B cell (primary cell): ENCODE measurements around the gene PFDN1. TPM values are rescaled to one million over a fixed set of nuclear protein-coding genes. Genes with fewer than 3 reads are reported as not detected.

Experiments
- ATAC-seq: fragments of 200-7000 bp; cut with Tn5 transposase; one replicate; pipeline ENCODE4 v1.10.0; 2021; ENCODE audit warnings: low read depth, mild to moderate bottlenecking, moderate number of reproducible peaks, moderate library complexity
- CTCF ChIA-PET: fragments of 350-600 bp; sonication (Branson Sonifier 250); formaldehyde crosslinking; loops from one replicate; lab custom pipeline; 2021; ENCODE audit warnings: antibody characterized with exemption, inconsistent platforms; lab: Charles Lee
- POLR2A ChIA-PET: fragments of 350-600 bp; sonication (Branson Sonifier 250); formaldehyde crosslinking; loops from one replicate; lab custom pipeline; 2021; ENCODE audit warnings: antibody characterized with exemption; lab: Charles Lee
- DNase-seq: peaks from one replicate; pipeline ENCODE4 v3.0.0; 2013
- H2AFZ ChIP-seq: 2 replicates; pipeline ENCODE4 v1.6.1; 2012; ENCODE audit warnings: mild to moderate bottlenecking, low read depth, low read length; ENCODE audit not compliant: insufficient read depth, poor library complexity, severe bottlenecking
- H3K27ac ChIP-seq, 2 donors: 1 replicate in 1 of 2; 2 replicates in 1 of 2; pipeline ENCODE4 v1.5.1; 2012 to 2013; ENCODE audit warnings: low read length in 2 of 2, mild to moderate bottlenecking in 2 of 2, moderate library complexity in 1 of 2
- H3K27me3 ChIP-seq, 4 experiments: fragments of 200-600 bp in 1 of 4; sonication (generic) in 1 of 4; replicated peaks in 1 of 4; 1 replicate in 2 of 4; 2 replicates in 2 of 4; pipeline versions ENCODE4 v1.6.1 to v1.7.0; 2013 to 2016; ENCODE audit warnings: low read length in 3 of 4, mild to moderate bottlenecking in 2 of 4, mixed read lengths in 1 of 4, moderate library complexity in 1 of 4; ENCODE audit not compliant: insufficient read depth in 4 of 4, control insufficient read depth in 3 of 4; ENCODE audit errors: control extremely low read depth in 1 of 4
- H3K36me3 ChIP-seq, 2 experiments: replicated peaks in 1 of 2; 1 replicate in 1 of 2; 2 replicates in 1 of 2; pipeline versions ENCODE4 v1.6.1 to v1.7.1; 2013; ENCODE audit warnings: low read length in 1 of 2; ENCODE audit not compliant: insufficient read depth in 2 of 2, control insufficient read depth in 1 of 2; ENCODE audit errors: control extremely low read depth in 1 of 2, extremely low read depth in 1 of 2
- H3K4me1 ChIP-seq, 2 donors: fragments of 200-600 bp in 1 of 2; sonication (generic) in 1 of 2; 1 replicate in 1 of 2; 2 replicates in 1 of 2; pipeline versions ENCODE4 v1.5.1 to v1.6.1; 2013 to 2017; ENCODE audit warnings: low read length in 2 of 2; ENCODE audit not compliant: control insufficient read depth in 2 of 2, insufficient read depth in 2 of 2
- H3K4me2 ChIP-seq: replicated peaks from 2 replicates; pipeline ENCODE3; 2012; ENCODE audit warnings: mild to moderate bottlenecking, low read depth, low read length; ENCODE audit not compliant: poor library complexity, severe bottlenecking
- H3K4me3 ChIP-seq, 5 experiments: fragments of 200-600 bp in 1 of 5; sonication (generic) in 1 of 5; 1 replicate in 3 of 5; 2 replicates in 2 of 5; pipeline versions ENCODE4 v1.5.1 to v1.7.0; 2011 to 2016; ENCODE audit warnings: low read length in 4 of 5, mild to moderate bottlenecking in 4 of 5, low read depth in 2 of 5, control low read depth in 1 of 5, moderate library complexity in 1 of 5; ENCODE audit not compliant: insufficient read depth in 1 of 5; ENCODE audit errors: control extremely low read depth in 1 of 5, extremely low read depth in 1 of 5
- H3K79me2 ChIP-seq: fragments of 200-600 bp; sonication (generic); one replicate; pipeline ENCODE4 v1.6.0; 2016; ENCODE audit warnings: low read length; ENCODE audit not compliant: control insufficient read depth, insufficient read depth
- H3K9ac ChIP-seq: fragments of 200-600 bp; sonication (generic); 2 replicates; pipeline ENCODE4 v1.6.1; 2017; ENCODE audit warnings: mild to moderate bottlenecking, low read length, moderate library complexity
- H3K9me3 ChIP-seq, 3 donors: one replicate each; pipeline versions ENCODE4 v1.6.1 to v1.7.1; 2013; ENCODE audit warnings: low read length in 2 of 3; ENCODE audit not compliant: control insufficient read depth in 2 of 3, insufficient read depth in 1 of 3; ENCODE audit errors: control extremely low read depth in 1 of 3
- H4K20me1 ChIP-seq: 2 replicates; pipeline ENCODE4 v1.6.0; 2012; ENCODE audit warnings: mild to moderate bottlenecking, low read length; ENCODE audit not compliant: insufficient read depth, control insufficient read depth, poor library complexity, severe bottlenecking
- H3K27ac Mint-ChIP-seq: one replicate; pipeline ENCODE4 v1.8.0; 2021; ENCODE audit warnings: mixed read lengths
- H3K27me3 Mint-ChIP-seq: one replicate; pipeline ENCODE4 v1.8.0; 2021; ENCODE audit warnings: mixed read lengths
- H3K4me1 Mint-ChIP-seq: one replicate; pipeline ENCODE4 v1.8.0; 2021; ENCODE audit warnings: mixed read lengths
- H3K4me3 Mint-ChIP-seq: one replicate; pipeline ENCODE4 v1.8.0; 2021; ENCODE audit warnings: mixed read lengths
- H3K9me3 Mint-ChIP-seq: one replicate; pipeline ENCODE4 v1.8.0; 2022; ENCODE audit warnings: mixed read lengths; ENCODE audit not compliant: insufficient read depth
- CTCF ChIP-seq: fragments of 200-600 bp; IDR thresholded peaks from one replicate; pipeline ENCODE4 v1.8.0; 2022; ENCODE audit warnings: antibody characterized with exemption, mild to moderate bottlenecking
- EZH2 ChIP-seq: IDR thresholded peaks from 2 replicates; pipeline ENCODE4 v1.6.1; 2012; ENCODE audit warnings: borderline replicate concordance, low read depth, mild to moderate bottlenecking, moderate library complexity, low read length; ENCODE audit not compliant: insufficient read depth, poor library complexity, severe bottlenecking
- WGBS: methylation state at CpG from one replicate; pipeline ENCODE4 v1.1.5; 2013; ENCODE audit warnings: missing lambda C conversion rate; ENCODE audit not compliant: insufficient coverage; 5-methylcytosine and 5-hydroxymethylcytosine counted together
- intact Hi-C: fragments of 100-400 bp; cut with micrococcal nuclease; formaldehyde crosslinking; loops from one replicate; pipeline ENCODE4 v1.10.0; 2022
- polyA plus RNA-seq: library from polyadenylated mRNA; depleted of rRNA; stranded (reverse); fragments of >200 nt; gene quantifications from 2 replicates; pipeline ENCODE4 v1.2.3, GENCODE V29; 2012
- total RNA-seq, 2 donors: library from RNA; stranded (reverse); fragments of 120-200 nt in 1 of 2; gene quantifications; 1 replicate in 1 of 2; 2 replicates in 1 of 2; pipeline versions ENCODE4 v1.2.3 to v1.2.4, GENCODE V29; 2013 to 2022

Gene PFDN1
- total and polyA plus RNA-seq, 2 donors (not counting 1 experiment from before 2014, with no cell fraction given), result 30.3 to 31.2 TPM

GRCh38 chr5:140324041-140324600, 21.2 kb upstream of the PFDN1 start:
- WGBS, result 82% methylated on average over 4 of the region's 5 CpGs
- ATAC-seq, result no peak
- no peak overlapping the region for H3K27ac Mint-ChIP-seq

More at GRCh38 chr5:140324041-140324600, 21.2 kb upstream of the PFDN1 start:
- Histone ChIP-seq H3K79me2 (no peaks in the 10 kb centered on the region), H3K4me3 (no peak overlapping the region), H3K9ac (no peak overlapping the region), H3K36me3 (no peaks in the 10 kb centered on the region), H3K27ac (no peak overlapping the region), H4K20me1 (no peaks in the 10 kb centered on the region), H2AFZ (no peak overlapping the region), H3K4me1 (no peaks in the 10 kb centered on the region), H3K9me3 (no peaks in the 10 kb centered on the region), H3K4me2 (no peak overlapping the region), H3K27me3 (no peaks in the 10 kb centered on the region)
- Mint-ChIP-seq H3K9me3 (peaks cover 2% of the 10 kb centered on the region), H3K27me3 (no peaks in the 10 kb centered on the region), H3K4me1 (no peaks in the 10 kb centered on the region), H3K4me3 (no peak overlapping the region)
- TF ChIP-seq CTCF (no peak), EZH2 (no peak)
- no peak for DNase-seq
- CTCF ChIA-PET, result interaction anchor here (1.0 kb wide), 1 partner anchor 22 kb away, joined by 4 read pairs; the partner anchor contains the start of gene HBEGF
- intact Hi-C loops, result no loop called here
- POLR2A ChIA-PET, result no interaction called here
